Left lung (tissue), 10 donors: ENCODE data around the gene SNRPA1. TPM values are rescaled to one million over a fixed set of nuclear protein-coding genes. Genes with fewer than 3 reads are reported as not detected.

Source experiments
- ATAC-seq: fragments of 200-7000 bp; cut with Tn5 transposase; one replicate; pipeline ENCODE4 v1.9.1; 2020; ENCODE audit warnings: moderate library complexity
- DNase-seq, 4 donors: peaks; one replicate each; pipeline ENCODE4 v3.0.0-alpha.2; 2013 to 2020
- H3K27ac ChIP-seq, 2 donors: fragments of 200-600 bp; sonication (generic) in 1 of 2; one replicate each; pipeline versions ENCODE4 v1.5.0 to v1.8.0; 2020 to 2021
- H3K27me3 ChIP-seq, 2 donors: fragments of 200-600 bp; sonication (generic) in 1 of 2; one replicate each; pipeline versions ENCODE4 v1.5.0 to v1.8.0; 2020 to 2021
- H3K36me3 ChIP-seq, 2 donors: fragments of 200-600 bp; sonication (generic) in 1 of 2; one replicate each; pipeline versions ENCODE4 v1.5.0 to v1.8.0; 2020 to 2021
- H3K4me1 ChIP-seq, 2 donors: fragments of 200-600 bp; one replicate each; pipeline ENCODE4 v1.8.0; 2021
- H3K4me3 ChIP-seq, 2 donors: fragments of 200-600 bp; sonication (generic) in 1 of 2; one replicate each; pipeline versions ENCODE4 v1.5.0 to v1.8.0; 2020 to 2021; ENCODE audit warnings: mild to moderate bottlenecking in 1 of 2
- H3K9me3 ChIP-seq, 2 donors: fragments of 200-600 bp; sonication (generic) in 1 of 2; one replicate each; pipeline versions ENCODE4 v1.5.0 to v1.8.0; 2020 to 2021
- intact Hi-C, 2 donors: fragments of 100-400 bp; cut with DNase I; formaldehyde crosslinking; loops; one replicate each; pipeline versions ENCODE4 v1.11.2 to v1.14.2; 2022
- polyA plus RNA-seq, 6 donors: library from polyadenylated mRNA; unstranded; fragments of 120-200 nt; gene quantifications; one replicate each; pipeline ENCODE4 v1.2.1, GENCODE V29; 2013; ENCODE audit not compliant: insufficient read length in 6 of 6
- total RNA-seq, 2 donors: library from RNA; stranded (reverse); fragmentation: NEBNext Ultra II Directional; extraction: Animal tissue kit (Norgen Biotek cat#: 25700); gene quantifications; one replicate each; pipeline ENCODE4 v1.2.1, GENCODE V29; 2021
- TF ChIP-seq, protein P1 (sequence below), 2 donors: fragments of 200-600 bp; sonication (generic) in 1 of 2; IDR thresholded peaks; one replicate each; pipeline versions ENCODE4 v1.5.0 to v1.8.0; 2021; ENCODE audit warnings: antibody characterized with exemption in 2 of 2
- donor health status: DM: no; HTN: yes; CAD: no.
- donor health status: DM: no; HTN: no; CAD: no.

Gene SNRPA1
- total and polyA plus RNA-seq, 8 donors: 34.4 to 74.2 (median 61.8) TPM

DNA sequence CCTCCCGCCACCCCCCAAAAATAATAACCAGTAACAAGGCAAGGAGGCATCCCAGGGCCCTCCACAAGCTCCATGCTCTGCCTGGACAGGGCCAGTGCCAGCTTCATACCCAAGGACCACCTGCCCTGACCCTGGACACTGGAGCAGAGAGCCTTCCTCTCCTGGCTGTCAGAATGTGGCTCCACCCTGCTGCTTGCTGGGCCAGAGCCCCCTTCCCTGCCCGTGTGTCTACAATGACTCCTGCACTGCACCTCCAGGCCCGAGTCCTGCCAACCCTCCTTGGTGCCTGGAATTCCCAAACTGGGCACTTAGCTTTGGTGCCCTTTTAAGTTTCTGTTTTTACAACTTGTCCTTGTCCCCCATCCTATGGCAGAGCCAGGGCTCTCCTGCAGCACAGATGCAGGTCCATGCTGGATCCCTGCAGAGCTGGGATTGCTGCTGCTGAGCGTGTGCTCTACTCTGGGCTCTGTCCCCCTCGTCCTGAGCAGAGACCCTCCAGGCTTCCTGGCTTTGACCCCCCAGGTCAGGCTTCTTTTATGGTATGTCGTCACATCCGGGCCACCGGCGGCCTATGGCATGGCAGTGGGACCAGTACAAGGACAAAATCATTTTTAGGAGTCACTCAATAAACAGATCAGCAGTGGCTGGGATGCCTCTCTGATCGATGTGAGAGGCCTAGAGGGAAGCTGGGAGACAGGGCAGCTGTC is 11.4 kb upstream of the SNRPA1 start:
- no peak for ATAC-seq
- H3K27me3 ChIP-seq: no peaks in the 10 kb centered on the region
- DNase-seq: peak in 1 of 4 donors; percentile 40
- H3K27ac ChIP-seq: no peak overlapping the region
- H3K4me3 ChIP-seq: no peak overlapping the region
- no peaks in the 10 kb centered on the region for H3K36me3 ChIP-seq
- intact Hi-C loops: loop anchor here in 1 of 2 donors (10.0 kb wide), 1 partner anchor 198 kb away; no protein-coding TSS in a partner anchor
- H3K4me1 ChIP-seq: no peaks in the 10 kb centered on the region
- TF ChIP-seq, protein P1, sequence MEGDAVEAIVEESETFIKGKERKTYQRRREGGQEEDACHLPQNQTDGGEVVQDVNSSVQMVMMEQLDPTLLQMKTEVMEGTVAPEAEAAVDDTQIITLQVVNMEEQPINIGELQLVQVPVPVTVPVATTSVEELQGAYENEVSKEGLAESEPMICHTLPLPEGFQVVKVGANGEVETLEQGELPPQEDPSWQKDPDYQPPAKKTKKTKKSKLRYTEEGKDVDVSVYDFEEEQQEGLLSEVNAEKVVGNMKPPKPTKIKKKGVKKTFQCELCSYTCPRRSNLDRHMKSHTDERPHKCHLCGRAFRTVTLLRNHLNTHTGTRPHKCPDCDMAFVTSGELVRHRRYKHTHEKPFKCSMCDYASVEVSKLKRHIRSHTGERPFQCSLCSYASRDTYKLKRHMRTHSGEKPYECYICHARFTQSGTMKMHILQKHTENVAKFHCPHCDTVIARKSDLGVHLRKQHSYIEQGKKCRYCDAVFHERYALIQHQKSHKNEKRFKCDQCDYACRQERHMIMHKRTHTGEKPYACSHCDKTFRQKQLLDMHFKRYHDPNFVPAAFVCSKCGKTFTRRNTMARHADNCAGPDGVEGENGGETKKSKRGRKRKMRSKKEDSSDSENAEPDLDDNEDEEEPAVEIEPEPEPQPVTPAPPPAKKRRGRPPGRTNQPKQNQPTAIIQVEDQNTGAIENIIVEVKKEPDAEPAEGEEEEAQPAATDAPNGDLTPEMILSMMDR (IDR thresholded peaks at IDR 0.05): no peak
- no peaks in the 10 kb centered on the region for H3K9me3 ChIP-seq

DNA sequence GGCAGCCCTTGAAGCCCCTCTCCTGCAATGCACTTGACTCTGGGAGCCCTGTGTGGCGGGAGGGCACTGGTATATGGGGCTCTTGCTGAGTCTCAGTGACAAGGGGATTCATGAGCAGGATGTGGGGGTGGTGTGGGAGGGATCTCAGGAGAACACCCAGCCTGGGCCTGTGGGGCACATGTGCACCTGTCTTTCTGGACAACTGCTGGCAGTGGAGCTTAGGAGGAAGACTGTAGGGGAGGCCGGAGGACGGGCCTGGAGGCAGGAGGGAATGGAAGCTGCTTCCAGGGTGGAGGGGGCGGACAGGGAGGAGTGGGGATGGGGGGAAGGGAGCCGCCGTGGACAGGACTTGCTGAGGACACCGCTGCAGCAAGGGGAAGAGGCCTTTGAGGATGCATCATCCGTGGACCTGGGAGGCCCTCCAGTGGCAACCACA is 10.8 kb upstream of the SNRPA1 start:
- intact Hi-C loops: loop anchor here in 1 of 2 donors (10.0 kb wide), 1 partner anchor 199 kb away; no protein-coding TSS in a partner anchor
- H3K36me3 ChIP-seq: no peaks in the 10 kb centered on the region
- TF ChIP-seq, protein P1 (IDR thresholded peaks at IDR 0.05): no peak
- H3K27ac ChIP-seq: no peak overlapping the region
- DNase-seq (peak in 1 of 4 donors; percentile 68), ATAC-seq (no peak)
- no peaks in the 10 kb centered on the region for H3K4me1 ChIP-seq
- H3K4me3 ChIP-seq: no peak overlapping the region
- no peaks in the 10 kb centered on the region for H3K9me3 ChIP-seq
- no peaks in the 10 kb centered on the region for H3K27me3 ChIP-seq

DNA sequence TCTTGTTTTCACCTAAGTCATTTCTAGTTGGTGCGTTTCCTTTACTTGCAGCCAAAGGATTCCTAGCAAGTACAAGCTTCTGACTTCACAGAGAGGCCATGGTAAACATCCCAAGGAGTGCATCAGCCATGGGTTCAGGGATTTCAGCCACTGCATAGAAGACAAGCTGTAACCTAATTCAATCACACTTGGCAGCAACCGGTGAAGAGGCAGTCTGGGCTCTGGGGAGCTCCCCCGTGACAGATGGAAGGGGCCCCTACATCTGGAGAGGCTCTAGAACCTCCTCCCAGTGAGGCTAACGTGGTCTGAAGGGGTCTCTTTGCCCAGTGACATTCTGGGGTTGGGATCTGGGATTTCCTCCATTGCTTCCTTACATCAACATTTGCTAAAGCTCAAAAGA is 8.4 kb upstream of the SNRPA1 start:
- no peaks in the 10 kb centered on the region for H3K36me3 ChIP-seq
- no peak overlapping the region for H3K4me3 ChIP-seq
- no peaks in the 10 kb centered on the region for H3K9me3 ChIP-seq
- H3K27ac ChIP-seq: no peak overlapping the region
- no peak for DNase-seq
- no peak for ATAC-seq
- no peaks in the 10 kb centered on the region for H3K27me3 ChIP-seq
- TF ChIP-seq, protein P1 (IDR thresholded peaks at IDR 0.05): no peak
- H3K4me1 ChIP-seq: peaks cover 0 to 4% of the 10 kb centered on the region in 2 donors
- intact Hi-C loops: loop anchor here in 1 of 2 donors (5.0 to 10.0 kb wide), 2 partner anchors 201 to 334 kb away; no protein-coding TSS in a partner anchor

DNA sequence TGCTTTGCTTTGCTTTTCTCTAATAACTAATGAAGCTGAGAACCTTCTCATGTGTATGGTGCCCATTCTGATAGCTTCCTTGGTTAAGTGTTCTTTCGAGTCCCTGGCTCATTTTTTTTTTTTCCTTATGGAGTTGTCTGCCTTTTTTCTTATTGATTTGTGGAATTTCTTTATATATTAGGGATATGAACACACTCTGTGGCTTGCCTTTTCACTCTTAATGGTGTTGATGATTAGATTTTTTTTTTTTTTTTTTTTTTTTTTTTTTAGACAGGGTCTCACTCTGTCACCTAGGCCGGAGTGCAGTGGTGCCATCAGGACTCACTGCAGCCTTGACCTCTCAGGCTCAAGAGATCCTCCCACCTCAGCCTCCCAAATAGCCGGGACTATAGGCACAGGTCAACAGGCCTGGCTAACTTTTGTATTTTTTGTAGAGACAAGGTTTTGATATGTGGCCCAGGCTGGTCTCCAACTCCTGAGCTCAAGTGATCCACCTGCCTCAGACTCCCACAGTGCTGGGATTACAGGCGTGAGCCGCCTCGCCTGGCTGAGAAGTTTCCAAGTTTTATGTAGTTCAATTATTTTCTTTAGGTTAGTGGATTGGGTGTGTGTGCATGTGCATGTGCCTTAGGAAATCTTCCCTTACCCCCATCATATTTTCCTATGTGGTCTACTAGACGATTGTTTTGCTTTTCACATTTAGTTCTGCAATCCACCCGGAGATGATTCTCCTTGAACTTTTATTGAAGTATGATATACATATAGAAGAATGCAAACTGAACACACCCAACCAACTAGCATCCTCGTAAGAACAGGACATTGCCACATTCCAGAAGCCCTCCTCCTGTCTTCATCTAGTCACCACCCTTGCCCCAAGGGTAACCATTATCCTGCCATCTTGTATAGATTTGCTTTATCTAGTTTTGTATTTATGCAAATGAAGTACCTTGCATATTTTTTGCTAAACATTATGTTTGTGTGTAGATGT is 1.7 kb upstream of the SNRPA1 start:
- Histone ChIP-seq H3K27ac (no peak overlapping the region), H3K4me1 (peaks cover 11 to 37% of the 10 kb centered on the region in 2 donors), H3K4me3 (no peak overlapping the region), H3K9me3 (no peaks in the 10 kb centered on the region), H3K36me3 (no peaks in the 10 kb centered on the region), H3K27me3 (no peaks in the 10 kb centered on the region)
- TF ChIP-seq, protein P1 (IDR thresholded peaks at IDR 0.05): no peak
- ATAC-seq (no peak), DNase-seq (no peak)
- intact Hi-C loops: no loop called here
